ENCODE data around the gene IL18RAP. TPM values are rescaled to one million over a fixed set of nuclear protein-coding genes. Genes with fewer than 3 reads are reported as not detected.

The IL18RAP gene
- total RNA-seq, 1 experiment from 2014 or later = not detected

GRCh38 chr2:102427249-102427648 lies 4.3 kb downstream of the IL18RAP start:
- no peak overlapping the region for H2BK120ac ChIP-seq (ENCODE audit: low read depth, low read length, poor library complexity, severe bottlenecking)
- H2AK5ac ChIP-seq (ENCODE audit: insufficient read length, low read length) = no peak overlapping the region
- no peaks in the 10 kb centered on the region for H3K4me1 ChIP-seq (ENCODE audit: insufficient read depth, low read length)
- H2AFZ ChIP-seq (ENCODE audit: low read length) = no peak overlapping the region
- no peaks in the 10 kb centered on the region for H3K9me3 ChIP-seq (ENCODE audit: control insufficient read depth, low read depth, low read length)
- H3K27me3 Mint-ChIP-seq (ENCODE audit: low read depth) = peaks cover 8% of the 10 kb centered on the region
- H4K8ac ChIP-seq (replicated peaks; ENCODE audit: insufficient read length, low read depth, low read length) = no peak overlapping the region
- TF ChIP-seq CTCF (conservative IDR thresholded peaks at IDR 0.05) = no peak
- no peak overlapping the region for H3T11ph ChIP-seq (ENCODE audit: low read length)
- H3K36me3 Mint-ChIP-seq (ENCODE audit: insufficient read depth in 1 of 3, low read depth in 3 of 3) = no peaks in the 10 kb centered on the region
- no peak overlapping the region for H3K14ac ChIP-seq (ENCODE audit: insufficient read depth, low read length)
- no peak overlapping the region for H4K91ac ChIP-seq (ENCODE audit: insufficient read length, low read depth, low read length)
- no peak overlapping the region for H3K23ac ChIP-seq (ENCODE audit: insufficient read length, low read depth, low read length)
- DNase-seq = no peak
- H3K9ac ChIP-seq (ENCODE audit: extremely low read depth, insufficient read length, low read length) = no peak overlapping the region
- no peak overlapping the region for H3K4ac ChIP-seq (ENCODE audit: low read depth, low read length)
- no peaks in the 10 kb centered on the region for H3K23me2 ChIP-seq (ENCODE audit: insufficient read length, low read depth, low read length, poor library complexity, severe bottlenecking)
- no peak overlapping the region for H2BK15ac ChIP-seq (ENCODE audit: low read depth, low read length)
- H3K4me3 Mint-ChIP-seq = no peak overlapping the region
- H3K79me1 ChIP-seq (ENCODE audit: insufficient read depth, low read depth, low read length, poor library complexity, severe bottlenecking) = no peaks in the 10 kb centered on the region
- no peak overlapping the region for H3K56ac ChIP-seq (ENCODE audit: insufficient read length, low read depth, low read length)
- no peaks in the 10 kb centered on the region for H4K20me1 ChIP-seq (ENCODE audit: control insufficient read depth, insufficient read depth, insufficient read length)
- H2BK12ac ChIP-seq (ENCODE audit: insufficient read length, low read depth, low read length) = no peak overlapping the region
- H3K27ac Mint-ChIP-seq = no peak overlapping the region
- H3K4me1 Mint-ChIP-seq = no peaks in the 10 kb centered on the region
- no peak overlapping the region for H4K5ac ChIP-seq (ENCODE audit: insufficient read length, low read depth, low read length)
- H3K18ac ChIP-seq (ENCODE audit: insufficient read length, low read depth, low read length) = no peak overlapping the region
- H3K9me3 Mint-ChIP-seq = no peaks in the 10 kb centered on the region
- no CpG with 5 or more reads among the region's 1 CpG for whole genome bisulfite sequencing (ENCODE audit: extremely low coverage, insufficient read length, low lambda C conversion rate)
- no peak overlapping the region for H3K27ac ChIP-seq (ENCODE audit: insufficient read length, low read depth, low read length)
- no peaks in the 10 kb centered on the region for H3K27me3 ChIP-seq (ENCODE audit: insufficient read depth, low read length)
- no peaks in the 10 kb centered on the region for H3K79me2 ChIP-seq (ENCODE audit: insufficient read depth, low read length)
- H3K4me2 ChIP-seq (ENCODE audit: insufficient read depth, insufficient read length, low read length) = no peak overlapping the region
- H2BK20ac ChIP-seq (ENCODE audit: low read depth, low read length, poor library complexity, severe bottlenecking) = no peak overlapping the region
- H2BK5ac ChIP-seq (ENCODE audit: insufficient read length, low read length) = no peak overlapping the region
